OCI-LY1 (cell line): ENCODE measurements around the gene ANO5.

Experiments used
- EZH2 ChIP-seq: fragments of 200-600 bp; sonication (generic), shearing (Covaris generic); IDR thresholded peaks from 2 replicates; pipeline ENCODE4 v1.8.0; 2017; ENCODE audit warnings: borderline replicate concordance, mixed run types, mild to moderate bottlenecking, antibody characterized with exemption, low read length, moderate library complexity, mixed read lengths
- TF ChIP-seq, protein P1 (sequence below): fragments of 200-600 bp; sonication (generic), shearing (Covaris generic); IDR thresholded peaks from 2 replicates; pipeline ENCODE4 v1.5.1; 2017; ENCODE audit warnings: mild to moderate bottlenecking, antibody characterized with exemption, low read length, moderate library complexity, mixed read lengths

DNA sequence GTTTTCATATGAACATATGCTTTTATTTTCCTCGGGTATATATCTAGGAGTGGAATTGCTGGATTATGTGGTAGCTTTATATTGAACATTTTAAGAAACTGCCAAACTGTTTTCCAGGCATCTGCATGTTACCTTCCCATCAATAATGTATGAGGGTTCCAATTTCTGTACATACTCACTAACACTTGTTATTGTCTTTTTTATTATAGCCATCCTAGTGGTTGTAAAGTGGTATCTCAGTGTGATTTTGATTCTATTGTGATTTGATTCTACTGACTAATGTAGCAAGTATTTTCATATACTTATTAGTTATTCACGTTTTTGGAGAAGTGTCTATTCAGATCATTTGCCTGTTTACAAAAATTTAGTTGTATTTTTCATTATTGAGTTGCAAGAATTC, 2.0 kb downstream of the ANO5 start:
- TF ChIP-seq, protein P1, sequence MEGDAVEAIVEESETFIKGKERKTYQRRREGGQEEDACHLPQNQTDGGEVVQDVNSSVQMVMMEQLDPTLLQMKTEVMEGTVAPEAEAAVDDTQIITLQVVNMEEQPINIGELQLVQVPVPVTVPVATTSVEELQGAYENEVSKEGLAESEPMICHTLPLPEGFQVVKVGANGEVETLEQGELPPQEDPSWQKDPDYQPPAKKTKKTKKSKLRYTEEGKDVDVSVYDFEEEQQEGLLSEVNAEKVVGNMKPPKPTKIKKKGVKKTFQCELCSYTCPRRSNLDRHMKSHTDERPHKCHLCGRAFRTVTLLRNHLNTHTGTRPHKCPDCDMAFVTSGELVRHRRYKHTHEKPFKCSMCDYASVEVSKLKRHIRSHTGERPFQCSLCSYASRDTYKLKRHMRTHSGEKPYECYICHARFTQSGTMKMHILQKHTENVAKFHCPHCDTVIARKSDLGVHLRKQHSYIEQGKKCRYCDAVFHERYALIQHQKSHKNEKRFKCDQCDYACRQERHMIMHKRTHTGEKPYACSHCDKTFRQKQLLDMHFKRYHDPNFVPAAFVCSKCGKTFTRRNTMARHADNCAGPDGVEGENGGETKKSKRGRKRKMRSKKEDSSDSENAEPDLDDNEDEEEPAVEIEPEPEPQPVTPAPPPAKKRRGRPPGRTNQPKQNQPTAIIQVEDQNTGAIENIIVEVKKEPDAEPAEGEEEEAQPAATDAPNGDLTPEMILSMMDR = no peak
- TF ChIP-seq EZH2 = no peak
